ENCODE data around the gene ADAMTSL1.

The ADAMTSL1 gene

DNA sequence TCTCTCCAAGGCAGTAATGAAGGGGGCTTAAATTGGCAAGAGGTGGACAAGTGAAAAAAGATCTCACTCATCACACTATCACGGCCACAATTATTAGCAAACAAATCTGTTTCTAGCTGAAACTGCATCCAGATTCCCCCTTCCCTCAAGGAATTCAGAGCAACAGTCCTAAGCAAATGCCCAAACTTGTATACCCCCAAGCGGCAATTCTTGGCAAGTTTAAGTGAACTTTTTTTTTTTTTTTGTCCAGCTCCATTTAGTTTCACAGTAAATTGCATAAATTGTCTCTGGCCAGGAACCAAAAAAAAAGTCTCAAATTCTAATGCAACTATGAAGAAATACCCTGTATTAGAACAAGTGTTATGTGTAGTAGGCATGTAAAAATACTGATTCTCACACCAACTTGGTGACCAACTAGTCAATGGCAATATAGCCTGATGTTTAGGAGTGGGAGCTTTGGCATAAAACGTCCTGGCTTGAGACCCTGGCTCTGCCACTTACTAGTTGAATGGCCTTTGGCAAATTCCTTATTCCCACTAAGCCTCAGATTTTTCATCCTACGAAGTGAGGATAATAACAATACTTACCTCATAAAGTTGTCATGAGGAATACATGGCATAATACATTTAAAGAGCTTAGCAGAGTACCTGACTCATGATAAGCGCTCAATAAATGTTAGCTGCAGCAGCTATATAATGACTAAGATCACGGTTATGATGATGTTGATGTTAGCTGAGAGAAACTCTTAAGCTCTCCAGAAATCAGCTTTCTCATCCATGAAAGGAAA, 193.2 kb downstream of the ADAMTSL1 start:
- DNase-seq: no peak

DNA sequence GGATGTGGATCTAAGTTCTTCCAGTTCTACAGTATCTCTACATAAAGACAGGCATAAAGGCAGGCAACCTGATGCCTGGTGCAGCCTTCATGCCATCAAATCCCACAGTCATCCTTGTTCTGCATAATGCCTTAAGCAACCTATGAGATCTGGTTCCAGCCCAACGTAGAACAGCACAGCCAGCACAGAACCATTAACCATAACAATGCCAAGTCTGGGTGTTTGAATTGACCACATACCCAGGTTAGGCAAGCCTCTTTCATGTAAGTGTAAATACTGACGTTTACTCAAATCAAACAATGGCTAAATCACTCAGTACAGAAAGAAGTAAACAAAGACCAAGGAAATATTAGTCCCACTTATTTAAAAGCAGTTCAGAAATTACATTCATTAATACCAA, 195.0 kb downstream of the ADAMTSL1 start:
- DNase-seq: no peak

DNA sequence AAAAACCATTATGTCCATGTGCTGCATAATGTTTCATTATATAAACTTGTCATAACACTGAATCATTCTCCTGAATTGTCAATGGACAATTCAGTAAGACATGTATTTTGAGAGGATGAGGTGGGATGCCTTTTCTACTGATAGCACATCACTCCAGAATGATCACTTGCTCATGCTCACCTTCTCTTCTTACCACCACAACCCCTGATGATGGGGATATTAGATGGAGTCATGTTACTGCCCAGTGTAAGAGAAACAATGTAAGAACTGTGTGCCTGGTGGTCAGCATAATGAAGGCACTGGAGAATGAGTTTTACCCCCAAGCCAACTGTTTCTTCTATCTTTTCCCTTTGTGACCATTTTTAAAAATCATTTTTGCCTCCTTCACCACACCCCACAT, 198.8 kb downstream of the ADAMTSL1 start:
- no peak for DNase-seq

DNA sequence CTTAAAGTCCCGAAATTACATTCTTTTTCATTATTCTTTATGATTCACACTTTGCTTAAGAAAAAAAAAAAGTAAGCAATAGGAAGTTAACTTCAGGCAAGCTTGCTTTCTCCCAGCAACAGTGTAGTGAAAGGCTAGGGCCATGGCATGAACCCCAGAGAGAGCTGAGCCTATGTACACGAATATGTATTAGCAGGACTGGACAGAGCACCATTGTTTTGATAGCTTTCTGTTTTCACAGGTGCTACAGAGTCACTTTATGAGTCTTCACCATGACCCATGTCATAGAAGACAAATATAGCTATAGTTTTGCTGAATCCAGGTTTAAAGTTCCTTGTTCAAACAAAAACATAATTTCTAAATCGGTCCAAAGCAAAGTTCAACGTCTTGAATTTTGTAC, 199.2 kb downstream of the ADAMTSL1 start:
- DNase-seq: no peak

DNA sequence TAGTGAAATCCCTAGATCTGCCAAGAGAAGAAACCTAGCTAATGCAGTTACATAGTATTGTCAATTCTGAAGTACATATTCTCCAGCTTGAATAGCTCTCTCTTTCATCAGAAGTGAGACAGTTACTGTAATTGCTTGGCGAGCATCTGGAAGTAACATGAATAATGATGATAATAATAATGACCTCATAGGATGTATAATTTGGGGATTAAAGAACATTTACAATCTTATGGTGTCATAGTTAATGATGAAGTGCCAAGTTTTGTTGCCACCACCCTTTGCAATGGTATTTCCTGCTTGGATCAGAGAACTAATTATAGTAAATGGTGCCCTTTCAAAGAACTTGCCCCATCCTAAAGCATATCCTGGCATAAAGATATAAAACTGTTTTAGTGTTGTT, 201.4 kb downstream of the ADAMTSL1 start:
- no peak for DNase-seq

DNA sequence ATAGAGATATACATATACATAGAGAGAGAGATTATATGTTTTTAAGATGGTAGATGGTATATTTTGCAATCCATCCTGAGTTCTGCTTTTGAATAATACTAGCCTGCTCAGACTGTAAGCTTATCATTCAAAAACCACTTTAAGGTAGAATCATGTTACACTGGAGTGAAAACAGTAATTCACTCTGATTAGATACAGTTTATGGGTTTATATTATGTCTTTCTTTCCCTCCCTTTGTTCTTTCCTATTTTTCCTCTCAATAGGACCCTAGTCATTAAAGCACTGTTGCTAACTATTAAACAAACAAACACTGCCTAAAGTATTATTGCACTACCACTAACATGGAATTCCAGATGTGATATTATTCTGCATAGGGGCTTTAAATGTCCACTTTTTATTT, 202.0 kb downstream of the ADAMTSL1 start:
- no peak for DNase-seq

DNA sequence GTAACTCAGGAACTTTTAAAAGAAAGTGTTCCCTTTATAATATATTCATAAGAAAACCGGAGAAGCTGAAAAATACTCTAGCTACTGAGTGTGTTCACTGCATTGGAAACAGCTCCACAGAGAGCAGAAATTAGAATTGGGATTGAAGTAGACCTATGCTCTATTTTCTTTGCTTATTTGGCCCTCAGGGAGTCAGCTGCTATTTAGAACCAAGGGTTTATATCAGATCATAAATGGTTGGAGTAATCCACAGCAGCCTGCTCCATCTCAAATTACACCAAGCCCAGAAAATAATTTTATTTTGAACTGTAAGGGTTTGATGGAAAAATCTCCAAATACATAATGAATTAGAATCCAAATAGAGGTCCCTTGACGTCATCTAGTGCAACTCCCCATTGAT, 202.6 kb downstream of the ADAMTSL1 start:
- no peak for DNase-seq

DNA sequence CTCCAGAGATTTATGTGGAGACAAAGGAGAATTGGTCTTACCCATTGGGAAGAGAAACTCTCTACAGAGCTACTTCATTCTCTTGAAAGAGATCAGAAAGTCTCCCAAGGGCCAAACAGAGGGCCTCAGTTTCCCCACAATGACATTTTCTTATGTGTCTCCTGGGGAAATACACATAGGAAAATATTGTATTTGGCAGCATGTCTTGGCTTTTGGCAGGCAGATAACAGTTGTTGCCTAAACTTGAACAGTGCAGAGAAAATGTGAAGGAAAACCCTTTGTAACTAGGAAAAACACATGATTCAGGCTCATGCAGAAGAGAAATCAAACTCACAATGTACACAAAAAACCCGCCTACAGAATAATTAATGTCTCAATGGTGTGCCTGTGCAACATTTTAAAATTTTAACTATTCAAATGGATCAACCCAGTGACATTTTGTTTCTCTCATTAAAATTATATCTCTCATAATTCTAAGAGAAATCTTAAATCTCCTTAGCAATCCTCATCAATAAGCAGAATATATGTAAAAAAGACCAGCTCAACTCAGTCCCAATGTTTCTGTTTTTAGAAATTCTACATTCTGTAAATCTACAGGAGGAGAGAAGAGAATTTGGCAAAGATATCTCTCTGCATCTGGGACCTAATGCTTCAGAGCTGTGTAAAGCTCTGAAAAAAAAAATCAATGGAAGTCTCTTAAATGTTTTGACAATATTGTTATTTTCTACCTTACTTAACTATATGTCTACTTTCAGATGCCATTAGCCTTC, 205.1 kb downstream of the ADAMTSL1 start:
- DNase-seq: no peak

DNA sequence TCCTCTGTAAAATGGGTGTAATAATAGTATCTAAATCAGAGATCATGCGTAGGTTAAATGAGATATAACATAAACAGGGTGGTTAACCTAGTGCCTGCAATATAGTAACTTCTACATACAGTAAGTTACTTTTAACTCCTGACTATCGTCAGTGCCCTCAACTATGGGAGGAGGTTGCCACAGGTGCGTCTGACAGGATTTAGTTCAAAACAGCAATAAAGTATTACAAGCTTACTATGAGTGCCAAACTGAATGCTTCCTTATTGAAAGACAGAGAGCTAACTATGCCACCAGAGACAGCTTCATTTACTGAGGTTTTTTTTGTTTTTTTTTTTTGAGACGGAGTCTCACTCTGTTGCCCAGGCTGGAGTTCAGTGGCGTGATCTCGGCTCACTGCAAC, 209.0 kb downstream of the ADAMTSL1 start:
- DNase-seq: no peak

DNA sequence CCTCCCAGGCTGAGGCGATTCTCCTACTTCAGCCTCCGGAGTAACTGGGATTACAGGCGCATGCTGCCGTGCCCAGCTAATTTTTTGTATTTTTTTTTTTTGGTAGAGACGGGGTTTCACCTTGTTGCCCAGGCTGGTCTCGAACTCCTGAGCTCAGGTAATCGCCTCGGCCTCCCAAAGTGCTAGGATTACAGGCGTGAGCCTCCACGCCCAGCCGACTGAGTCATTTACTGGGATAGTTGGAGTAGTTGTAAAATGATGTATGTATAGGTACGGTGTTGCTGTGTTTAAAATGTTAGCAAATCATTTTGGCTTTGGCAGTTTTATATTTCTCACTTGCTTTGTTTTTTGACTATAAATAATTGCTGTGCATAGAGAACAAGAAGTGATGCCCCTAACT, 209.4 kb downstream of the ADAMTSL1 start:
- no peak for DNase-seq

DNA sequence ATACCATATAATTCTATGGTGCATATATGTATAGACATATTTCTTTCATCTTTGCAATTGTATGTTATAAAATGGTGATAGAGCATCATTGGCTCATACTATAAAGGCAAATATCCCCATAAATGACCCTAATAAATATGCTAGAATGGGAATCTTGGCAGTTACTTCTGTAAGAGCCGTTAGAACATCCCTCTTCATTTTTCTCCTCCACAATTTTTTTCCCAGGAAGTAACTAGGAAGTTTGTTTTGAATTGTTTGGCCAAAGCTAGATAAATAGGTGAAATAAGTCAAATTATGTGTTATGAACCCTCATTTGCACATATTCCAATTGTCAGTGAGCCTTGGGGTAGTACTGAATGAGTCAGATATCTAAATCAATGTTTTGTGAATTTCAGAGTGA, 209.9 kb downstream of the ADAMTSL1 start:
- no peak for DNase-seq

DNA sequence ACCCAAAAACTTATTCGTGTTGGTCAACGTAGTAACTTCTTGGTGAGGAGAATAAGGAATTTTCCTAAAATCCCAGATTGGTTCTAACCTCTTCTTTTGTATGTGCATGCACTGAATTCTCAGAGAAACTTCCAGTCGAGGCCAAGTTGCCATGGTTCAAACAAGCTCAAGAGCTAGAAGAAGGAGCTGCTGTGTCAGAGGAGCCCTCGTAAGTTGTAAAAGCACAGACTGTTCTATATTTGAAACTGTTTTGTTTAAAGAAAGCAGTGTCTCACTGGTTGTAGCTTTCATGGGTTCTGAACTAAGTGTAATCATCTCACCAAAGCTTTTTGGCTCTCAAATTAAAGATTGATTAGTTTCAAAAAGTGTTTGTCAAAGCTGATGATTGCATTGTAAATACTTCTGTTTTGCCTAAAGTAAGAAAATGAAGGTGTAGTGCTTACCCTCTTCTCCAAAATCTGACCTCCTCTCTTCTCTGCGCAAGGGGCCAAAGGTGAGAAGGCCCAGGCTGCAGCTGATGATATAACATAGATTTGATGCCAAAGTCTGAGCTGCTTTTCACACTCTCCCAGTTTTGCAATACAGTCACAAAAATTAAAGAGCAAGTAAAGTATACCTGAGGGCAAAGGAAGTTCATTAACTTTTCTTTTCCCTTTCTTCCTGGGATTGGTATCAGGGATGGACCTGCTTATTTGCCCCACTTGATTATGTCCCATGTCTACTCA, 210.8 kb downstream of the ADAMTSL1 start:
- no peak for DNase-seq

DNA sequence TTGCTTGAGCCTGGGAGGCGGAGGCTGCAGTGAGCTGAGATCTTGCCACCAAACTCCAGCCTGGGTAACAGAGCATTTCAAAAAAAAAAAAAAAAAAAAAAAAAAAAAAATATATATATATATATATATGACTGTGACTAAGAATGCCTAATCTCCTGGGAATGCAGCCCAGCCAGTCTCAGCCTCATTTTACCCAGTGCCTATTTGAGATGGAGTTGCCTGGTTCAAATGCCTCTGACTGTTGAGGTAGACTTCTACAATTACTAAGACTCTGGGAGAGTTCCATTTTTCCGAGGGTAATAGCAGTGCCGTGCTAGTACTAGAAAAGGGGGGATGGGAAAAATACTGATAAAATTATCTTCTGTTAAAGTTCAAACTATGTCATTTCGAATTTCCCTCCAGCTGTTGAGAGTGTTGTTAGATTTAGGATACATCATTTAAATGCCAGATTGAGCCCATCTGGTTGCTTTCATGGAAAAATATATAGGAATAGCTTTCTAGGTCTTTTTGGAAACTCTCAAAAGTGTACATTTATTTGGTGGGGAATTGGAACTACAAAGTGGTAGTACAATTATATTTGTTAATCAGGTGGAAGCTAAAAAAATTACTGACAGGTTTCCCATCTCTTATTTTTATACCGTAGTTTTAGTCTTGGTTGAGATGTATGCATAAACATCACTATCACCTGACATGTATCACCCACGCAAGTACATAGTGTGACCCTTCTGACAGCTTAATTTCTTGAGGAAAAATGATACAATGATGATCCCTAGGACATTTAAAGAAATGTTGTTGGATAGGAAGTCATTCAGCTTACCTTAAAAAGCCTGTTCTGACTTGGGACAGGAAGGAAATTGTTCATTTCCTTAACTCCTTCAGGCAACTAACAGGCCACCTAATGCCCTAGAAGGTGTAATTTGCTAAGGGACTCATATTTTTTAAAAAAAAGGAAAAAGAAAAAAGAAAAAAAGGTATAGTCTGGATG, 214.9 kb downstream of the ADAMTSL1 start:
- DNase-seq: no peak

DNA sequence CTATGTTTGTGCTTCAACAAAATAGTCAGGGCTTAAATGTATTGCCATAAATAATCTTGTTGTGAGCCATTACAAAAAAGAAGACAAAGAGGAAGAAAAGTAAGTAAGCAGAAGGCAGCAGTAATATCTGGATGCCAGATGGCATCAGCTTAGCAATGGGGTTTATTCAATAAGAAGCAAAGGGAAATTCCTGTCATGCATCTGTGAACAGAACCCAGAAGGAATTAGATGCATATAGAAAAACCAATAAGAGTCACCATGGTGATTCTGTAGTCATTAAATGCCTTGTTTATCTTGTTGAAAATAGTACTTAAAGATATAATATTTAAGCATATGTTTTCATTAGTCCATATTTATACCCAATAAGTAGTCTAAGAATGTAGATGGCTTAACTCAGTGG, 216.0 kb downstream of the ADAMTSL1 start:
- no peak for DNase-seq

DNA sequence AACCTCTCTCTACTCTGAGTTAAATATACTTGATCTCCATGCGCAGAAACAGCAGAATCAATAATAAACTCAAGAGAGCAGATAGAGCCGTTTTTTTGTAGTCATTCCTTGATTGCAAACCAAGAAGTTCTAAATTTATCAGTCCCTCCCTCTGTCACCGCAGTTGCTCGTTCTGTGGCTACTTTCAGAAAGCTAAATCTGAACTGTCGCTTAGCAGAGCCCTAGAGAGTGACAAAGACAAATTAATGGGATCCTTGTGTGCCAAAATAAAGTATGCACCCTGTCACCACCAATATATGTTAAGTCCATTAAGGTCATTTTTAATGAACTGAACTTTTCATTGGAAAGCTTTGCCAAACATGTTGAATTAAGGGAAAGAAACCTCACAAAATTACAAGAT, 218.3 kb downstream of the ADAMTSL1 start:
- peak; percentile 39 for DNase-seq

DNA sequence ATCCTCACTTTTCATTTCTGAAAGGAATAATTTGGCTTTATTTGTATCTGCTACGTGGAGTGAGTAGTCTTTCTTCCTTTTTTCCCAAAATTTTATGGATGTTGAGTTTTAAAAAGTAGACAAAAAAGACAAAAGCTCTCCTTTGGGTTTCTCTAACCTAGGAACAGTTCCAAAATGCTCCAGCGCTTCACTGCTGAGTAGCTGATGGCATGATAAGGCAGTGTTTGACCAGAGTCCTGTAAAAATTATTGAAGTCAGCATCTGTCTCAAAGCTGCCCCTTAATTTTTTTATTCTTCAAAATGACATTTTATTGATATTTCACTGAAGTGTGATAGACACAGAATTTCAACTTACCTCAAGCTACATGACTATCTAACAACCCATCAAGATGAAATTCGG, 219.0 kb downstream of the ADAMTSL1 start:
- DNase-seq: no peak

DNA sequence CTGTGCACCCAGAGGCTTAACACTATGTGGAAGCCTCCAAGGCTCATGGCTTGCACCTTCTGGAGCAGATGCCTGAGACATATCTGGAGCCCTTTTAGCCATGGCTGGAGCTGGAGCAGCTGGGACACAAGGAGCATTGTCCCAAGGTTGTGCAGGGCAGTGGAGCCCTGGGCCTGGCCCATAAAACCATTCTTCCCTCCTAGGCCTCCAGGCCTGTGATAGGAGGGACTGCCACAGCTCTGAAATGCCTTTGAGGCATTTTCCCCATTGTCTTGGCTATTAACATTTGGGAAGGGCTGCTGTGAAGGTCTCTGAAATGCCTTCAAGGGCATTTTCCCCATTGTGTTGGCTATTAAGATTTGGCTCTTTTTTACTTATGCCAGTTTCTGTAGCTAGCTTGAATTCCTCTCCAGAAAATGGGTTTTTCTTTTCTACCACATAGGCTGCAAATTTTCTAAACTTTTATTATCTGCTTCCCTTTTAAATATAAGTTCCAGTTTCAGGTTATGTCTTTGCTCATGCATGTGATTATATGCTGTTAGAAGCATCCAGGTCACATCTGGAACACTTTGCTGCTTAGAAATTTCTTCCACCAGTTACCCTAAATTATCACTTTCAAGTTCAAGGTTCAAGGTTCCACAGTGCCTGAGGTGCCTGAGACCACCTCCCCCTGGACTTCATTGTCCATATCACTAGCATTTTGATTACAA, 221.2 kb downstream of the ADAMTSL1 start:
- no peak for DNase-seq

DNA sequence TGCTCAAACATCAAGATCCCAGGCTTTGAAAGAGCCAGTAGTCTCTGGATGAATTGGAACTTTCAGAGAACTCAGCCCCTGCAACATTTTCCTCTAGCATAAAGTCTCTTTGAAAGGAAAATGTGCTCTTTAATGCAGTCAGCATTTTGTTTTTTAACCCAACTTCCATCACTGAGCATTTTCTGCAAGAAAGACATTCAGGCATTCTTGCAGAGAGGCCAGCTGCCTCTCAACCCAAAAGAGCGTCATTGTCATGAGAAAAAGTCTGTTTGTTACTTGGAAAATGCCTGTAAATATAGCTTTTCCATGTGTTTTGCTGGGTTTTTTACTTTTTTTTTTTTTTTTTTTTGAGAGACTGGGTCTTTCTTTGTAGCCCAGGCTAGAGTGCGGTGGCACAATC, 225.0 kb downstream of the ADAMTSL1 start:
- no peak for DNase-seq

DNA sequence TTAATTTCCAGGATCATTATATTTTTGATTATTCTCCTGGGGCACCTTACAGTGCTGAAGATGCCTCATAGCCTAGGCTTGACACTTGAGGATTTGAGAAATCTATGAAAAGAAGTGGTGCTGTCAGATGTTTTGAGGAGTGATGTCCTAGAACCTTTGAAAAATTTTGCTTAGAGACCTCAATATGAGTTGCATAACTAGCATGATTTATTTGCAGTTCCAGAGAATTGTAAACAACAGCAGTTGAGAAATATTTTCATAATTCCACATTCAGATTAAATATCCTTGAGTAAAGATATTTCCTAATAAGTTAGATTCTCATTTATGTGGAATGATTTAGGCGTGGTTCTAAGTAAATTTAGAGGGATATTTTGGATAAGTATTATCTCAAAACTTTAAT, 225.8 kb downstream of the ADAMTSL1 start:
- no peak for DNase-seq

DNA sequence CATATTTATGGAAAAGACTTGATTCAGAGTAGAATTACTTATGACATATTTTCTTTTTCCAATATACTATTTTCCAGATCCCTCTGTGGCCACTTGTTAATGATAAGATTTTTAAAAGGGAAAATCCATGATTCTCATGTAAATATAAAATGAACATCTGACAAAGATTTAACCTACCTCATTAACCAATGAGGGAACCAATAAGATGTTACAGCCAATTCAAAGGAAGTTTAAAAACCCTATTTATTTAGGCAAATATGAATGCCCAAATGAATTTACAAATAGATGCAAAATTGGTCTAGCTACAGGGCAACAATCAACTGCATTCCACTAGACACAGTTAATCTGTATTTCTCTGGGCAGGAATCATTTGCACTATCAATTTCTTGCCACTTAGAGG, 226.8 kb downstream of the ADAMTSL1 start:
- no peak for DNase-seq

DNA sequence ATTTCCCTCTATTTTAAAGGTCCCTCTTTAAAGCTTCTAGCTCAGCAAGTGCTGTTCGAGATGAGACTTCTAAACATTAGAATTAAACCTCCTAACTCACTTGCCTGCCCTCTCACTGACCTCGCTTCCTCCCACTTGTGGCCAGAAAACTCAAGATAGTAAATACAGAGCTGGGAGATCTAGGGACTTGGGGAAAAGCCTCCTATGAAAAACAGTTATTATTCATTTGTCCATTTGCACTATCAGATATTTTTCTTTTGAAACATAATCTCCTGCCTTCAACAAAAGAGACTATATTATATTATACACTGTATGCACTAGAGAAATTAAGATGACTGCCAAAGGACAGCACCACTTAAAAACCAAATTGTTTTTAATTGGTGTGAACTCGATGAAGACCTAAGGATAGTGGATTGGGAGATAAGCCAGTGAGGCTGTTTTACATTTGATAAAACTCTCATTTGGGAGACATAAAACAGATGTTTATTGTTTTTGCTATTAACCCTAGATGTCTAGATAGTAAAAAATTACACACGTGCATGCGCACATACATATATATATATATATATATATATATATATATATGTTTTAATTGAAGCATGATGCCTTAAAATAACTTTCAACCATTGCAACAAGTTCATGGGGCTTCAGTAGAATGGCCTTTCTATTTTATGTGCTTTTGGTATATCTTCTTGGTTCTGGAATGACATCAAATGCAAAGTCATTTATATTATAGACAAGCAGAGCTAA, 229.4 kb downstream of the ADAMTSL1 start:
- no peak for DNase-seq

All from MV-4-11 (cell line).